Ecto neural progenitor cell (in vitro differentiated cells): ENCODE measurements around the gene C19orf73.

Experiments
- DNase-seq: peaks from one replicate; pipeline ENCODE4 v3.0.0-alpha.2; 2018; ENCODE audit warnings: low spot score

The C19orf73 gene

DNA sequence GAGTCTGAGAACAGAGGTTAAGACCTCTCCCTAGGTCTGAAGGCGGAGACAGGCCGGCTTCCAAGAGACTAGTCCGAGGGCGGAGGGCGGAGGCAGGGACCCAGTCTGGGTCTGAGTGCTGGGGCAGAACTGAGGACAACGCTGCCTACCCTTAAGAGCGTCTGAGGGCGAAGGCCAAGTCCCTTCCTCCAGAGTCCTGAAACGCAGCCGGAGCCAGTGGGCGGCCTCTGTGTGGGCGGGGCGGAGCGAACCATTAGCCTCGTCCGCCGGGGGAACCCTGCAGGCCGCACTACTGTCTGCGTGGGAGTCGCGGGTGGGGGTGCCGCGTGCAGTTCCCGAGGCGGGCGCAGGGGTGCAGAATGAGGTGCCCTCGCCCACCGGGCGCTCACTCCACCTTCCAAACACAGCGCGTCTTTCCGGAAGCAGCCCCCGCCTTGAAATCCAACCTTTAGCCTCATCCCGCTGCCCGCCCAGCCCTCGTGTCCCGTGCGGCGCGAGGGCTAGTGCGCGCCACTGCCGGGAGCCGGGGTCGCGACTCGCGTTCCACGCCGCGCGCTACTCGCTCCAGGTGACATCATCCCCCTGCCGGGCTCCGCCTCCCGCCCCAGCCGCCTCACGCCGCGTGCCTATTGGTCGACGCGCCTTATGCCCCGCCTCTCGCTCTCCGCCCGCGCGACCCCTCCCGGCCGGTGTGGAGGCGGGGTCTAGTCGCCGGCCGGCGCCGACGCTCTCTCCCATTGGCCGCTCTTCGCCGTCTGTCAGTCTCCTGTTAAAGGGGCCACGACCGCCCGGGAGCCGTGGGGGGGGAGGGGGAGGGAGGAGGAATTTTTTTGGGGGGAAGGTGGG is at the start of gene C19orf73:
Gene C19orf73 (minus strand): TSS at position 579 of the 846 bp plus-strand sequence. CDS start 121 bp downstream, at position 458.
- peak; percentile 95 for DNase-seq

GRCh38 chr19:49168421-49168820 is 49.5 kb upstream of the C19orf73 start:
- DNase-seq = no peak

DNA sequence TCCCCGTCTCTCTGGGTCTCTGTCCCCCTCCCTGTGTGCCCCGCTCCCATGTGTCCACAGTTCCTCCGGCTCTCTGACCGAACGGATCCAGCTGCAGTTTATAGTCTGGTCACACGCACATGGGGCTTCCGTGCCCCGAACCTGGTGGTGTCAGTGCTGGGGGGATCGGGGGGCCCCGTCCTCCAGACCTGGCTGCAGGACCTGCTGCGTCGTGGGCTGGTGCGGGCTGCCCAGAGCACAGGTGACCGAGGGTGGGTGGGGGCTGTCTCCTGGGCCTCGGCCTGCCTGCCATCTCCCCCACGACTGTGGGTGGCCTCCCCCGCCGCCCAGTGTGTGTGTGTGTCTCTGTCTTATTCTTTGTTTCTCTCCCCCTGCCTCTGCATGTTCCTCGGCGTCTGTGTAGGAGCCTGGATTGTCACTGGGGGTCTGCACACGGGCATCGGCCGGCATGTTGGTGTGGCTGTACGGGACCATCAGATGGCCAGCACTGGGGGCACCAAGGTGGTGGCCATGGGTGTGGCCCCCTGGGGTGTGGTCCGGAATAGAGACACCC is 49.0 kb upstream of the C19orf73 start:
- DNase-seq = no peak

DNA sequence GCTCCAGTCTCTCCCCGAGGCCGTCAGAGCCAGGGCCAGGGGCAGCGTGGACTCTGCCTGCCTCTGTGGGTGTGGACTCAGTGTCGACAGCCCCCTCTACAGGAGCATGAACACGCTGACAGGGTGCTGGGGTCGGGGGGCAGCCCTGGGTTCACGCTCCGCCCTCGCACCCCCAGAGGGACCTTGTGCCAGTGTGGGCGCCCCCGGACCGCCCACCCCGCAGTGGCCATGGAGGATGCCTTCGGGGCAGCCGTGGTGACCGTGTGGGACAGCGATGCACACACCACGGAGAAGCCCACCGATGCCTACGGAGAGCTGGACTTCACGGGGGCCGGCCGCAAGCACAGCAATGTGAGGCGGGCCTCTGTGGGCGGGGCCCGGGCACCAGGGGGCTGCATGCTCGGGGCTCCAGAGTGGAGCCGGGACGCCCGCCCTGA is 46.9 kb upstream of the C19orf73 start:
- DNase-seq = no peak

- DNase-seq = no peak
Observed at GRCh38 chr19:49165111-49165750, 46.3 kb upstream of the C19orf73 start.

- DNase-seq = no peak
Observed at GRCh38 chr19:49161987-49162386, 43.0 kb upstream of the C19orf73 start.

- DNase-seq = no peak
Observed at GRCh38 chr19:49160450-49161189, 41.7 kb upstream of the C19orf73 start.

DNA sequence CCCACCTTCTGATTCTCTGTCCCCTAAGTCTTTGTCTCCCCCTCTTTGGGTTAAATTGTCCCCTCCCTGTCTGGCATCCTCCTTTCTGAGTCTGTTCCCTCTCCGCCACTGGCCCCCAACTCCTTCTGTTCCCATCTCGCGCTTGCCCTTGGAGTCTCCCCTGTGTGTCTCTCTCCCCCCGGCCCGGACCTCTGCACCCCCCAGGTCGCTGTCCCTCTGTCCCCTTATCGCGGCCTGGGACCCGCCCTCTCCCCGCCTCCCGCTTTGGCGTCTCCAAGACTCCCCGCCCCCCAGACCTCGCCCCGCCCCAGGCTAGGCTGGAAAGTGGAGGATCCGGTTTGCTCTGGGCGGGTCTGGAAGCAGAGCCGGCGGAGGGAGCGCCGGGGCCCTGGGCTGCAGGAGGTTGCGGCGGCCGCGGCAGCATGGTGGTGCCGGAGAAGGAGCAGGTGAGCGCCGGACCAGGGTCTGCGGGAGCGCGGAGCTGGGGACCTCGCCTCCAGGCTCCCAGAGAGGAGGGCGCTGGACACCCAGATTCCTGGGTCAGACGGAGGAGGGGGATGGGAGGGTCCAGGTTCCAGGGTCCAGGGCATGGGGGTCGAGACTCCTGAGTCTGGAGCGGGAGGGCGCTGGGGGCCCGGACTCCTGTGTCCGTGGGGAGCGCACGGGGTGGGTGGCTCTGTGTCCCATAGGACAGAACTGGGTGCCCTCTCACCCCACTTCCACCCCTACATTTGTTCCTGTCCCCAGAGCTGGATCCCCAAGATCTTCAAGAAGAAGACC is 38.7 kb upstream of the C19orf73 start, which contains the start of gene TRPM4:
Gene TRPM4 (plus strand): TSS at position 348 of the 780 bp plus-strand sequence. CDS start 75 bp downstream, at position 423.
- DNase-seq = peak; percentile 94

GRCh38 chr19:49155820-49156346 is 36.9 kb upstream of the C19orf73 start:
- DNase-seq = no peak

DNA sequence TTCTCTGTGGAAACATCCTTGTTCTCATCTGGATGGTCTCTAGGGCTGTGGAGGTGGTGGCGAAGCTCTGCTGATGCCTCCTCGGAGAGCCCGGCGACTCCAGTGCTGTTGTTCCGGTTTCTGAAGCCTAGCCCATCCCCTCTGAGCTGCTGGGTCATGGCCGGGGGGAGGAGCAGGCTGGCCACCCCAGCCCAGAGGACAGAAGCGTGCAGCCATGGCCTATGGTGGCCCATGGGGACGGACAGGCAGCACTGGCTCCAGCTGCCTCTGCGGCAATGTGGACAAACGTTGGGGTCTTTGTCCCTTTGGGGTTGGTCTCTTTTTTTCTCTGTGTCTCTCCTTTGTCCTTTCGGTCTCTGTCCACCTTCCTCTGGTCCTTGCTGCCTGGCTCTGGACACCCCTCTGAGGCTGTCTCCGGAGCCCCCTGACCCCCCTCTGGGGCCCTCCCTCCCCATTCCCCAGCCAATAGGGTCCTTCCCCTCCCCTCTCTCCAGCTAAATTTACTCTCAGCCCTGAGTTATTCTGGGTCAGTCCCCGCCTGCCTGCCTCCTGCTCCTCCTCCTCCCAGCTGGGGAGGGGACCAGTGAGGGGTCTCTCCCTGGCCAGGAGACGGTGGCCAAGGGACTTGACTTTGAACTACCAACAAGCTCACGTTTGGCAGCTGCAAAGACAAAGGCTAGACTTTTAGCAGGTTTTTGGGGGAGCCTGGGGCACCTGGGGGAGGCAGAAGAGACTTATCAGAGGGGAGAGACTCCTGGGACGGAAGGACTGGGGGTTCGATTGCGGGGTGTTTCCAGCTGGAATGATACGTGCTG is 36.3 kb upstream of the C19orf73 start, which contains the start of gene HRC:
Gene HRC (minus strand): TSS at position 392 of the 815 bp plus-strand sequence. CDS start 159 bp downstream, at position 233.
- no peak for DNase-seq

DNA sequence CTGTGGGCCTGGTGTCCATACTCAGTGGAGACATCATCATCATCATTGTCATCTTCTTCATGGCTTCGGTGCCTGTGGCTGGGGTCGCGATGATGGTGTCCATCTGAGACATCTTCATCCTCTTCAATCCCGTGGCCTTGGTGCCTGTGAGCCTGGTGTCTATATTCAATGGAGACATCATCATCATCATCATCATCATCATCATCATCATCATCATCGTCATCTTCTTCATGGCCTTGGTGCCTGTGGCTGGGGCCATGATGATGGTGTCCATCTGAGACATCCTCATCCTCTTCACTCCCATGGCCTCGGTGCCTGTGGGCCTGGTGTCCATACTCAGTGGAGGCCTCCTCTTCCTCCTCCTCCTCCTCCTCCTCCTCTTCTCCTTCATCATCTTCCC is 35.3 kb upstream of the C19orf73 start:
- no peak for DNase-seq

- DNase-seq = no peak
Observed at GRCh38 chr19:49153167-49153809, 34.3 kb upstream of the C19orf73 start.

- no peak for DNase-seq
Observed at GRCh38 chr19:49152119-49152550, 33.2 kb upstream of the C19orf73 start.

- peak; percentile 86 for DNase-seq
Observed at GRCh38 chr19:49151267-49152118, 32.5 kb upstream of the C19orf73 start.

DNA sequence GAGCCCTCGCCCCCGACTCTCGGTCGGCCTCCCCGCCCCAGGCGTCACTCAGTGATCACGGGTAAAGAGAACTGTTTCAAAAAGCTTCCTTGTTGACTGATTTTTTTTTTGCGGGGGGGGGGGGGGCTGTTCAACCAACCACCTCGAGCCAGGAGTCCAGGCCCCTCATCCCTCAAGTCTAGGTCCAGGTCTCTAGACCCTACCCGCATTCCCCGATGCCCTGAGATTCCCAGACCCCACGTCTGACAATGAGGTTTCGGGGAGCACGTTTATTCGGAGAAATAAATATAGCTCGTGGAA is 32.0 kb upstream of the C19orf73 start:
- DNase-seq = no peak

DNA sequence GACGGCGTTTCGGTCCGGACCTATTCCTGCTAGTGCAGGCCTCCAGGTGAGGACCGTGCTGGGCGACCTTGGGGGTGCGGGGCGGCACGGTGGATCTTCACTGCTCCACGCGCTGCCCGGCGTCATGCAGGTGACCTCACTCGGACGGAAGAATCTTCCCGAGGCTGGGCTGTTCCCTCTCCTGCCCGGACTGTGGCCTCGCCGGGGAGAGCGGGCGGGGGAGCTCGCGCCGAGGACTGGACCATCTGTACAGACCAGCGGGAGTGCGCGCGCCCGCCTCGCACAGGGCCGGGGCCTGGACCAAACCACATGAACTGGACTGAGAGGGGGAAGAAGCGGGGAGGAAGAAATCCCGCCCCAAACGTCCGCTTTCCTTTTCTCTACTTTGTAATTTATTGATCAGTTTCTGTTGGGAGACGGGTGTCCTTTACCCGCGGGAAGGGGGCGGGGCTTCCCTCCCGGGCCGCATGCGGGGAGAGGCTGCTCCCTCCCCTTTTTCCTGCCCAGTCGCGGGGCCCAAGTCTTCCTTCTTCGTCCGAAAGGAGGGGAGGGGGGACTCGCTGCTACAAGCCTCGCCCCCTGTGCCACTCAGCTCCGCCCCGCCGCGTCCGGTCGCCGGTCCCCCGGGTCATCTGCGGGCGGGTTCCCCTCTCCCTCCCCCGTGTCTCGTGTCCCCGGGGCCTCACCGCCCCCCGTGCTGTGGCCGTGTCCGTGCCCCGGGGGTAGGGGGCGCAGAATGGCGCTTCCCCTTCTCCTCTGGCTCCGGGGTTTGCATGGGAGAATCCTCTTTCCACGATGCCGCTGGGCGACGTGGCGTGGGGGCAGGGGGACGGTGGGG is 31.4 kb upstream of the C19orf73 start:
- DNase-seq = peak; percentile 92

DNA sequence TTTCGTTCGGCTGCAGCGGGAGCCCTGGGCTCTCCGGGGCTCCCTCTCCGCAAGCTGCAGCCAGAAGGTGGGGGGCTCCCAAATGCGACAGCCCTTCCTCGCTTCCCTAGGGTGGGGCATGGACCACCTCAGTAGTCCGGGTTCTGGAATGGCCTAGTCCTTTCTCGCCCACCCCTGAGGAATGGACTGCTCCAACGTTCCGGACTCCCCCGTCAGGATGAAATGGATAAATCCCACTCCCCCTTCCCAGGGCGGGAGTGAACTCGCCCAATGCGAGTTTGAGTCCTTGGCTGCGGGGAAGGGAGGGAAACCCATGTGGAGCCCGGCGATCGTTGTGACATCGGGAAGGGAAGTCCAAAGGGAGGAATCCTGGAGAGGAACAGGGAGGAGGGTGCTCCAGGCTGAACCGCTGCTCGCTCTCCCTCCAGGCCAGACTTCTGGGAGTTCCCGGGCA is 30.7 kb upstream of the C19orf73 start:
- DNase-seq = peak; percentile 86
